Type B pancreatic cell (in vitro differentiated cells): ENCODE data around the gene MYBBP1A. TPM values are rescaled to one million over a fixed set of nuclear protein-coding genes. Genes with fewer than 3 reads are reported as not detected.
A peak's percentile ranks its signal among the peaks of the same experiment; 100 is the strongest.

Experiments used
- DNase-seq: peaks from one replicate; pipeline ENCODE4 v3.0.0; 2021; ENCODE audit warnings: mixed read lengths; ENCODE audit not compliant: unreplicated experiment; ENCODE audit errors: extremely low spot score
- H3K27ac Mint-ChIP-seq: 2 replicates; pipeline ENCODE4 v1.8.0; 2021; ENCODE audit warnings: mild to moderate bottlenecking, mixed read lengths
- H3K27me3 Mint-ChIP-seq: 2 replicates; pipeline ENCODE4 v1.8.0; 2021; ENCODE audit warnings: mixed read lengths
- H3K36me3 Mint-ChIP-seq: 2 replicates; pipeline ENCODE4 v1.8.0; 2021; ENCODE audit warnings: mixed read lengths
- H3K4me1 Mint-ChIP-seq: one replicate; pipeline ENCODE4 v1.8.0; 2021; ENCODE audit warnings: mixed read lengths; ENCODE audit not compliant: unreplicated experiment
- H3K4me3 Mint-ChIP-seq: 2 replicates; pipeline ENCODE4 v1.8.0; 2021; ENCODE audit warnings: mild to moderate bottlenecking, mixed read lengths
- H3K9me3 Mint-ChIP-seq: 2 replicates; pipeline ENCODE4 v1.8.0; 2021; ENCODE audit warnings: mixed read lengths
- CTCF ChIP-seq: fragments of 200-600 bp; sonication (generic); conservative IDR thresholded peaks from 2 replicates; pipeline ENCODE4 v1.5.0; 2021; ENCODE audit warnings: antibody characterized with exemption, mild to moderate bottlenecking
- total RNA-seq: library from RNA; stranded (reverse); gene quantifications from 2 replicates; pipeline ENCODE4 v1.2.1, GENCODE V29; 2021; ENCODE audit warnings: low replicate concordance

Gene MYBBP1A
- total RNA-seq, 1 donor from 2014 or later = 66.0 TPM

- Mint-ChIP-seq H3K4me3 (no peak overlapping the region), H3K27me3 (no peaks in the 10 kb centered on the region), H3K9me3 (no peaks in the 10 kb centered on the region), H3K27ac (no peak overlapping the region), H3K4me1 (peaks cover 17% of the 10 kb centered on the region), H3K36me3 (no peaks in the 10 kb centered on the region)
- no peak for TF ChIP-seq CTCF
- DNase-seq = no peak
Observed at GRCh38 chr17:4562015-4562969, 7.1 kb upstream of the MYBBP1A start.

GRCh38 chr17:4560837-4561256, 5.7 kb upstream of the MYBBP1A start:
- H3K36me3 Mint-ChIP-seq = no peaks in the 10 kb centered on the region
- H3K27ac Mint-ChIP-seq = no peak overlapping the region
- TF ChIP-seq CTCF = peak; percentile 33
- peaks cover 15% of the 10 kb centered on the region for H3K4me1 Mint-ChIP-seq
- no peaks in the 10 kb centered on the region for H3K27me3 Mint-ChIP-seq
- no peaks in the 10 kb centered on the region for H3K9me3 Mint-ChIP-seq
- no peak for DNase-seq
- no peak overlapping the region for H3K4me3 Mint-ChIP-seq

- Mint-ChIP-seq H3K4me1 (peaks cover 15% of the 10 kb centered on the region), H3K27me3 (no peaks in the 10 kb centered on the region), H3K27ac (no peak within 1 kb of the TSS), H3K9me3 (no peaks in the 10 kb centered on the region), H3K4me3 (no peak within 1 kb of the TSS), H3K36me3 (no peaks in the 10 kb centered on the region)
- DNase-seq = no peak
- no peak for TF ChIP-seq CTCF
Observed at GRCh38 chr17:4560421-4560820, 5.2 kb upstream of the MYBBP1A start, which contains the start of gene GGT6. Gene GGT6 (minus strand): TSS chr17:4560577. CDS start chr17:4560521, 56 bp downstream.

GRCh38 chr17:4559966-4560365, 4.8 kb upstream of the MYBBP1A start:
- Mint-ChIP-seq H3K9me3 (no peaks in the 10 kb centered on the region), H3K27ac (no peak overlapping the region), H3K36me3 (no peaks in the 10 kb centered on the region), H3K4me1 (peaks cover 14% of the 10 kb centered on the region), H3K27me3 (no peaks in the 10 kb centered on the region), H3K4me3 (no peak overlapping the region)
- TF ChIP-seq CTCF = no peak
- no peak for DNase-seq

- Mint-ChIP-seq H3K27ac (no peak overlapping the region), H3K27me3 (no peaks in the 10 kb centered on the region), H3K4me3 (no peak overlapping the region), H3K4me1 (peaks cover 19% of the 10 kb centered on the region), H3K36me3 (no peaks in the 10 kb centered on the region), H3K9me3 (no peaks in the 10 kb centered on the region)
- TF ChIP-seq CTCF = no peak
- no peak for DNase-seq
Observed at GRCh38 chr17:4559139-4559791, 4.1 kb upstream of the MYBBP1A start.
